Brain microvascular endothelial cell (primary cell): ENCODE measurements around the gene NTMT1.
A peak's percentile ranks its signal among the peaks of the same experiment; 100 is the strongest.
"Not testable (repeated sequence)": the region's sequence is repeated elsewhere in the genome, so short reads cannot be mapped to it uniquely, and the experiment has no call there.

Experiments
- DNase-seq: peaks from one replicate; pipeline ENCODE4 v3.0.0-alpha.2; 2020
- H3K27ac ChIP-seq: fragments of 250-450 bp; sonication (Bioruptor Pico); 2 replicates; pipeline ENCODE4 v1.5.1; 2020; ENCODE audit warnings: mild to moderate bottlenecking, moderate library complexity
- H3K27me3 ChIP-seq: fragments of 250-450 bp; sonication (Bioruptor Pico); replicated peaks from 2 replicates; pipeline ENCODE4 v1.5.1; 2020; ENCODE audit warnings: mild to moderate bottlenecking
- H3K36me3 ChIP-seq: fragments of 250-450 bp; sonication (Bioruptor Pico); replicated peaks from 2 replicates; pipeline ENCODE4 v1.5.1; 2020; ENCODE audit warnings: mild to moderate bottlenecking
- H3K4me3 ChIP-seq: 2 replicates; pipeline ENCODE4 v1.5.1; 2011; ENCODE audit warnings: low read depth, mild to moderate bottlenecking, control low read depth, low read length, moderate library complexity
- CTCF ChIP-seq: IDR thresholded peaks from 2 replicates; pipeline ENCODE4 v1.5.1; 2011; ENCODE audit warnings: low read depth, mild to moderate bottlenecking, moderate library complexity, low read length, control low read depth, inconsistent platforms; ENCODE audit errors: missing control alignments
- in situ Hi-C: cut with HindIII; loops from 2 replicates; pipeline ENCODE4 v1.10.0; 2017; ENCODE audit warnings: low sequenced_read_pairs, low pct_ligation_motif_present

Gene NTMT1

GRCh38 chr9:129655154-129655553, 29.2 kb downstream of the NTMT1 start:
- DNase-seq, result no peak
- Histone ChIP-seq H3K27me3 (no peaks in the 10 kb centered on the region), H3K36me3 (no peaks in the 10 kb centered on the region), H3K4me3 (no peak overlapping the region), H3K27ac (no peak overlapping the region)
- TF ChIP-seq CTCF, result no peak
- in situ Hi-C loops, result no loop called here

- no peak for TF ChIP-seq CTCF
- Histone ChIP-seq H3K27me3 (no peaks in the 10 kb centered on the region), H3K36me3 (no peaks in the 10 kb centered on the region), H3K4me3 (no peak overlapping the region), H3K27ac (no peak overlapping the region)
- in situ Hi-C loops, result no loop called here
- DNase-seq, result no peak
These were observed 29.7 kb downstream of the NTMT1 start for GRCh38 chr9:129655696-129656095.

- H3K27ac ChIP-seq, result no peak overlapping the region
- no peaks in the 10 kb centered on the region for H3K36me3 ChIP-seq
- no peak for TF ChIP-seq CTCF
- no peaks in the 10 kb centered on the region for H3K27me3 ChIP-seq
- DNase-seq, result peak; percentile 79
- no peak overlapping the region for H3K4me3 ChIP-seq
- in situ Hi-C loops, result no loop called here
These were observed 30.9 kb downstream of the NTMT1 start for GRCh38 chr9:129656795-129657390.

- in situ Hi-C loops, result no loop called here
- no peak for TF ChIP-seq CTCF
- Histone ChIP-seq H3K27me3 (peaks cover 4% of the 10 kb centered on the region), H3K36me3 (no peaks in the 10 kb centered on the region), H3K27ac (no peak overlapping the region), H3K4me3 (no peak overlapping the region)
- DNase-seq, result no peak
These were observed 35.1 kb downstream of the NTMT1 start for GRCh38 chr9:129661029-129661428.

GRCh38 chr9:129662239-129662638, 36.3 kb downstream of the NTMT1 start:
- H3K36me3 ChIP-seq, H3K27ac ChIP-seq, H3K27me3 ChIP-seq, H3K4me3 ChIP-seq, in situ Hi-C loops, DNase-seq: not testable (repeated sequence)

- Histone ChIP-seq H3K36me3 (no peaks in the 10 kb centered on the region), H3K4me3 (peak overlapping the region; percentile 12), H3K27me3 (peaks cover 4% of the 10 kb centered on the region), H3K27ac (no peak overlapping the region)
- TF ChIP-seq CTCF, result no peak
- in situ Hi-C loops, result no loop called here
- no peak for DNase-seq
These were observed 38.9 kb downstream of the NTMT1 start for GRCh38 chr9:129664746-129665388.
